ENCODE data around the gene FRMD8.

The FRMD8 gene

DNA sequence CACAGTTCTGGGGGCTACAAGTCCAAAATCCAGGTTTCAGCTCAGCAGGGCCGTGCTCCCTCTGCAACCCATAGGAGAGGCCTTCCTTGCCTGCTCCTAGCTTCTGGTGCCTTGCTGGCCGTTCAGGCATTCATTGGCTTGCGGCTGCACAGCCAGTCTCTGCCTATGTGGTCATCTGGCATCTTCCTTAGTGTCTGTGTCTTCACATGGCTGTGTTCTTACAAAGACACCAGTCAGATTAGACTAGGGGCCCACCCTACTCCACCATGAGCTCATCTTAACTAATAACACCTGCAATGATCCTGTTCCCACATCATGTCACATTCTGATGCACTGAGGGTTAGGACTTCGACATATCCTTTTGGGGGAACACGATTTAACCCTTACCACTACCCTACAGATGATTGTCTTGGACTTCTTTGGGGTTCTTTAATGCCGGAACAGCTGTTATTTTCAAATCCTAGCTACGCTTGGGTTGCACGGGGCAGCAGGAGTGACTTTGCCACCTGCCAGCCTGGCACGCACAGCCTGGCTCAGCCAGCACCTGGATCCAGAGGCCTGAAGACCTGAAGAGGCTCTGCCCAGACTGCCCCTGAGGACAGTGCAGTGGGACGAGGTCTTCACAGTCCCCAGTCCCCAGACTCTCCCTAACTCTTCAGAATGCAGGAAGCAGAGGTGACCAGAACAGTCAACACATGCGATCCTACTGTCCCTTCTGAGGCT, 28.5 kb downstream of the FRMD8 start:
- TF ChIP-seq, protein P1, sequence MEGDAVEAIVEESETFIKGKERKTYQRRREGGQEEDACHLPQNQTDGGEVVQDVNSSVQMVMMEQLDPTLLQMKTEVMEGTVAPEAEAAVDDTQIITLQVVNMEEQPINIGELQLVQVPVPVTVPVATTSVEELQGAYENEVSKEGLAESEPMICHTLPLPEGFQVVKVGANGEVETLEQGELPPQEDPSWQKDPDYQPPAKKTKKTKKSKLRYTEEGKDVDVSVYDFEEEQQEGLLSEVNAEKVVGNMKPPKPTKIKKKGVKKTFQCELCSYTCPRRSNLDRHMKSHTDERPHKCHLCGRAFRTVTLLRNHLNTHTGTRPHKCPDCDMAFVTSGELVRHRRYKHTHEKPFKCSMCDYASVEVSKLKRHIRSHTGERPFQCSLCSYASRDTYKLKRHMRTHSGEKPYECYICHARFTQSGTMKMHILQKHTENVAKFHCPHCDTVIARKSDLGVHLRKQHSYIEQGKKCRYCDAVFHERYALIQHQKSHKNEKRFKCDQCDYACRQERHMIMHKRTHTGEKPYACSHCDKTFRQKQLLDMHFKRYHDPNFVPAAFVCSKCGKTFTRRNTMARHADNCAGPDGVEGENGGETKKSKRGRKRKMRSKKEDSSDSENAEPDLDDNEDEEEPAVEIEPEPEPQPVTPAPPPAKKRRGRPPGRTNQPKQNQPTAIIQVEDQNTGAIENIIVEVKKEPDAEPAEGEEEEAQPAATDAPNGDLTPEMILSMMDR (IDR thresholded peaks at IDR 0.05; ENCODE audit: low read length, missing control alignments), result no peak
- no peak for DNase-seq (ENCODE audit: low read depth)
- no peak overlapping the region for H3K4me3 ChIP-seq (replicated peaks; ENCODE audit: low read depth, low read length)

DNA sequence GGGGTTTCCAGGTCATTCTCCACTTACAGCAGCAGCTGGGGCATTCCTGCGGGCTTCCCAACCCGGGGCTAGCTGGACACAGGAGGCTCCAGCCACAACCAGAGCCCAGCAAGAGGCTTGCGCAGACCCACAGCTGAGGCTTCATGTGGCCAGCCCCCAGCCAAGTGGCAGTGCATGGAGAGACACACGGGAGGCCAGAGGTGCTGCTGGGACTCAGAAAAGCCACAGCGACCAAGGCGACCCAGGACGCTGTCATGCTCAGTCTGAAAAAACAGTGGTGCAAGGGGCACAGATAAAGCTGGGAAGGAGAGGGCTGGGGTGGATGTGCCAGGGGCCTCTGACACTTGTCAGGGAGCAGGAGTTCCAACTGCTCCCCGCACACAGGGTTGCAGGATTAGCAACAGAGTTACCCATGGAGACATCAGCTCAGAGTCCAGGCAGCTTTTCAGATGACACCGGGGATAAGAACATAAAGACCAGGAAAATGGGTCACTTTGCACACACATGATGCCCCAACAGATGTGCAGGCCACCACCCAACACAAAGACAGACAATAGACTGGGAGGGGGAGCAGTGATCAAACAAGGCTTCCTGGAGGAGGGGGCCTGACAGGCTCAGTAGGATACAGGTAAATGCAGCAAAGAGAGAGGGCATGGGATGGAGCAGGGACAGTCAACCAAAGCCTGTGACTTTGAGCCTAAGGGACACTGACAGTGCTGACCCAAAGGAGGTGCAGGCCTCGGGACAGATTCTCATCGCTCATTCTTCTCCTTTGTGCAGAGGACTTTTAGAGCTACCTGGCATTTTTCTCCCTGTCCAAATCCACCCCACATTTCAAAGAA, 29.3 kb downstream of the FRMD8 start:
- H3K4me3 ChIP-seq (replicated peaks; ENCODE audit: low read depth, low read length), result peak overlapping the region; percentile 40
- DNase-seq (ENCODE audit: low read depth), result no peak
- TF ChIP-seq, protein P1 (IDR thresholded peaks at IDR 0.05; ENCODE audit: low read length, missing control alignments), result no peak

DNA sequence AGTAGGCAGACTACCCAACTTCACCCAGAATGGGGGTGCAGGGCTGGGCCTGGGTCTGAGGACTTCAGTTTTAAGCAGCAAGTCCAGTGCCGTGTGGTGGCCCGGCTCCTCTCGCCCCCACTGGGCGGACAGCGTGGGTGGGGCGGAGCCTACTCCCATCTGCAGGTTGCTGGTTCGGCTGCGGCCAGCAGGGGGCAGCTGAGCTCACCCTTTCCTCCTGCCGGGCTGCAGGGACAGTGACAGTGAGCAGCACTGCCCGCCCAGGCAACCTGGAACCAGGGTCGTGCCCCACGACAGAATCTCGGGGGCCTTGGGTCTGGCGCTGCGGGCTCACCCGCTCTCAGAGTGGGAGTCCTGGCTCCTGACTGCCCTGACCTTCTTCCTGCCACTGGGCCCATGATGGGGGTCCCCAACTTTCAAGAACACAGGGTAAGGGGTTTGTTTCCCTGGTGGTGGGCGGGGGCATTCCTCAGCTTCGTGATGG, 29.9 kb downstream of the FRMD8 start:
- peak overlapping the region; percentile 40 for H3K4me3 ChIP-seq (replicated peaks; ENCODE audit: low read depth, low read length)
- TF ChIP-seq, protein P1 (IDR thresholded peaks at IDR 0.05; ENCODE audit: low read length, missing control alignments), result peak; percentile 76

DNA sequence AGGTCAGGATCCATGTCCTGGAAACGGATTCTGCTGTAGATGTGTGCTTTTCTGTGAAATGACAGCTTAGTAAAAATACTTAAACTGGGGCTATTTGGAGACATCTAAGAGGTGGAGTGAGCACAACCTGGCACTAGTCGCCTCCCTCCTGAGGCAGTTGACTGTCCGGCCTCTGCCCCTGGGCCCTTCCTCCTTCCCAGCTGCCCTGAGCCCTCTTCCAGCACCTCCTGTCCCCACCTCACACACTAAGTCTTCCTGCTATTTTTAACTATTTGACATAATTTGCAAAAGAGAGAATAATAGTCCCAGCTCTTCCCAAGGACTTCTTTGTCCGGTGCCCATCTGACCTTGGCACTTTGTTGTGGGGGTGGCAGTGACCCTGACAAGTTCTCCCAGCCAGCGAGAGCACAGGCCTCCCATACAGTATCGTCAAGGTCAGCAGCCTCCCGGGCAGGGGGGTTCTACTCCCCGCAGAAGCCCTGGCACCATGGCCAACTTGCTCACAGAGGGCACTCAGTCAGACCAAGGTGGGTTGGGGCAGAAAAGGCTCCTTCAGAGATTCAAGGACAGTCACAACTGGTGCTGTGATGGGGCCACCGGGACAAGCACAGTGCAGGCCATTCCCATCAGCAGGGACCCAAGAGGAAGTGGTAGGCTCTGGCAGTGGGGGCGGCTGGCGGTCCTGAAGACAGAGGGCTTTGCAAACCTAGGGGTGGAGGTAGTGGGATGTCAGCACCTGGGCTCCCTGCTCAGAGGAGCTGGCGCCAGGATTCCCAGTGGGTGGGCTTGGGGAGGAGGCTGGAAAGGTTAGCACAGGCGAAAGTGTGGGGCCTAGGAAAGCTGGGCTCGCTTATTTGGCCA, 30.6 kb downstream of the FRMD8 start:
- peak overlapping the region; percentile 40 for H3K4me3 ChIP-seq (replicated peaks; ENCODE audit: low read depth, low read length)
- TF ChIP-seq, protein P1 (IDR thresholded peaks at IDR 0.05; ENCODE audit: low read length, missing control alignments), result no peak

More for the DNA sequence above, 29.9 kb downstream of the FRMD8 start:
- peak; percentile 79 for DNase-seq (ENCODE audit: low read depth)

DNA sequence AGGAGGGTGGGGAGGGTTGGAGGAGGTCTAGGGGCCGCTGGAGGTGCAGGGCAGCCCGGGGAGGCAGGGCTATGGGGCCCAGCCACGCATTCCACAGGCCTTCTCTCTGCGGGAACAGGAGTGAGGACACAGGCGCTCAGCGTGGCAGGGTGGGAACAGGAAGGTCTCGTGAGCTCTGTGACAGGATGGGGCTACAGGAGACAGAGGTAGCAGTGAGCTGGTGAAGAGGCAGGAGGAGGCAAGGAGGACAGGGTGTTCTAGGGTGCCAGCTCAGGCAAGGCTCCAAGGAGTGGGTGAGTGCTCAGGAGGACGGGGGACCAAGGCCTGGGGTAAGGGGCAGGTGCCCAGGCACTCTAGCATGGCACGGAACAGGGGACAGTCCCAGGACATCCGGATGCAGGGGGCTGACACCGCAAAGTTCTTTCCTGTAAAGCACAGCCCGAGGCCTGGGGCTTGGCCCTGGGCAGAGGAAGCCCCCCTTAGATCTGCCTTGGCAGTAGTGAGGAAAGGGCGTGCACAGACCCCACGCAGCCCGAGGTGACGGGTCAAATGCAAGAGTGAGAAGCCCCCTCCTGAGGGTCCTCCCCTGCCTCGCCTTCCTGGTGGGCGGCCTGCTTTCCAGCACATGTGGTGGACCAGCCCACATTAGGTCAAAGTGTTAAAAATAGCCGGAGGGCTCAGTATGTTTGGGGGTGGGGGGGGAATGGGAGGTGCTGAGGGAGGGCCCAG, 31.4 kb downstream of the FRMD8 start:
- H3K4me3 ChIP-seq (replicated peaks; ENCODE audit: low read depth, low read length), result peak overlapping the region; percentile 42
- peak; percentile 39 for DNase-seq (ENCODE audit: low read depth)
- TF ChIP-seq, protein P1 (IDR thresholded peaks at IDR 0.05; ENCODE audit: low read length, missing control alignments), result no peak

More for the DNA sequence above, 30.6 kb downstream of the FRMD8 start:
- peak; percentile 16 for DNase-seq (ENCODE audit: low read depth)

DNA sequence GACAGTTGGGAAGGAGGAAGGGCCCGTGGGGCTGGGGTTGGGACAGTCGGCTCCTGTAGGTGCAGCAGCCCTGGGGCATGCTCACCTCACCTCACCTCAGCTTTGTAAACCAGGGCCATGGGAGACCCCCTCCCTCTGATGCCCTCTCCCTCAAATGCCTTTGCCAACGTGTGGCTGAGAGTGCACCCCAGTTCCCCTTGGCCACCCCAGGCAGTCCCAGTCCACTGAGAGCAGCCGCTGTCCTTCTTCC, 31.9 kb downstream of the FRMD8 start:
- TF ChIP-seq, protein P1 (IDR thresholded peaks at IDR 0.05; ENCODE audit: low read length, missing control alignments), result no peak
- H3K4me3 ChIP-seq (replicated peaks; ENCODE audit: low read depth, low read length), result peak overlapping the region; percentile 42
- peak; percentile 57 for DNase-seq (ENCODE audit: low read depth)

Measured in fibroblast of pulmonary artery (primary cell).